ENCODE measurements around the gene C19orf67.

DNA sequence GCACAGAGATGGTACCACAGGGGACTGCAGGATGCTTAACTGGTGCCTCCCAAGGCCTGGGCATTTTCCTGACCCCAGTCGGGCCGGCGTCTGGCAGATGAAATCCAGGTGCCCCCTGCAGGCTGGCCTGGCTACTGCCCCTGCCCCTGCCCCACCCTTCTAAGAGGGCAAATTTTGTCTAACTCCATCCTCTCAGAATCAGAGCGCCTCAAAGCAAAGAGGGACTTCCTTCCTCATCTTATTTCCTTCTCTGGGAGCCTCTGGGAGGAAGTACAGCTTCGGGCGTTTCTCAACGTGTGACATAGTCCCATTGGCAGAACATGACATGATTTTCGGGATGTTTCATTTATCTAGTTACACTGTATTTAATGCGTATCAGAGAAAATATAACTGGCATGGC, 29.3 kb upstream of the C19orf67 start:
- TF ChIP-seq, protein P1, sequence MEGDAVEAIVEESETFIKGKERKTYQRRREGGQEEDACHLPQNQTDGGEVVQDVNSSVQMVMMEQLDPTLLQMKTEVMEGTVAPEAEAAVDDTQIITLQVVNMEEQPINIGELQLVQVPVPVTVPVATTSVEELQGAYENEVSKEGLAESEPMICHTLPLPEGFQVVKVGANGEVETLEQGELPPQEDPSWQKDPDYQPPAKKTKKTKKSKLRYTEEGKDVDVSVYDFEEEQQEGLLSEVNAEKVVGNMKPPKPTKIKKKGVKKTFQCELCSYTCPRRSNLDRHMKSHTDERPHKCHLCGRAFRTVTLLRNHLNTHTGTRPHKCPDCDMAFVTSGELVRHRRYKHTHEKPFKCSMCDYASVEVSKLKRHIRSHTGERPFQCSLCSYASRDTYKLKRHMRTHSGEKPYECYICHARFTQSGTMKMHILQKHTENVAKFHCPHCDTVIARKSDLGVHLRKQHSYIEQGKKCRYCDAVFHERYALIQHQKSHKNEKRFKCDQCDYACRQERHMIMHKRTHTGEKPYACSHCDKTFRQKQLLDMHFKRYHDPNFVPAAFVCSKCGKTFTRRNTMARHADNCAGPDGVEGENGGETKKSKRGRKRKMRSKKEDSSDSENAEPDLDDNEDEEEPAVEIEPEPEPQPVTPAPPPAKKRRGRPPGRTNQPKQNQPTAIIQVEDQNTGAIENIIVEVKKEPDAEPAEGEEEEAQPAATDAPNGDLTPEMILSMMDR (IDR thresholded peaks at IDR 0.05) = peak; percentile 79
- TF ChIP-seq TCF7L2 (IDR thresholded peaks at IDR 0.05; ENCODE audit: low read depth, low read length) (no peak), POLR2AphosphoS5 (IDR thresholded peaks at IDR 0.05; ENCODE audit: low read depth, low read length) (no peak), SIN3A (IDR thresholded peaks at IDR 0.05; ENCODE audit: borderline replicate concordance, insufficient read depth, low read depth, low read length) (no peak)
- TF ChIP-seq, protein P2, sequence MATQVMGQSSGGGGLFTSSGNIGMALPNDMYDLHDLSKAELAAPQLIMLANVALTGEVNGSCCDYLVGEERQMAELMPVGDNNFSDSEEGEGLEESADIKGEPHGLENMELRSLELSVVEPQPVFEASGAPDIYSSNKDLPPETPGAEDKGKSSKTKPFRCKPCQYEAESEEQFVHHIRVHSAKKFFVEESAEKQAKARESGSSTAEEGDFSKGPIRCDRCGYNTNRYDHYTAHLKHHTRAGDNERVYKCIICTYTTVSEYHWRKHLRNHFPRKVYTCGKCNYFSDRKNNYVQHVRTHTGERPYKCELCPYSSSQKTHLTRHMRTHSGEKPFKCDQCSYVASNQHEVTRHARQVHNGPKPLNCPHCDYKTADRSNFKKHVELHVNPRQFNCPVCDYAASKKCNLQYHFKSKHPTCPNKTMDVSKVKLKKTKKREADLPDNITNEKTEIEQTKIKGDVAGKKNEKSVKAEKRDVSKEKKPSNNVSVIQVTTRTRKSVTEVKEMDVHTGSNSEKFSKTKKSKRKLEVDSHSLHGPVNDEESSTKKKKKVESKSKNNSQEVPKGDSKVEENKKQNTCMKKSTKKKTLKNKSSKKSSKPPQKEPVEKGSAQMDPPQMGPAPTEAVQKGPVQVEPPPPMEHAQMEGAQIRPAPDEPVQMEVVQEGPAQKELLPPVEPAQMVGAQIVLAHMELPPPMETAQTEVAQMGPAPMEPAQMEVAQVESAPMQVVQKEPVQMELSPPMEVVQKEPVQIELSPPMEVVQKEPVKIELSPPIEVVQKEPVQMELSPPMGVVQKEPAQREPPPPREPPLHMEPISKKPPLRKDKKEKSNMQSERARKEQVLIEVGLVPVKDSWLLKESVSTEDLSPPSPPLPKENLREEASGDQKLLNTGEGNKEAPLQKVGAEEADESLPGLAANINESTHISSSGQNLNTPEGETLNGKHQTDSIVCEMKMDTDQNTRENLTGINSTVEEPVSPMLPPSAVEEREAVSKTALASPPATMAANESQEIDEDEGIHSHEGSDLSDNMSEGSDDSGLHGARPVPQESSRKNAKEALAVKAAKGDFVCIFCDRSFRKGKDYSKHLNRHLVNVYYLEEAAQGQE (IDR thresholded peaks at IDR 0.05; ENCODE audit: insufficient read depth in 1 of 2, low read depth in 2 of 2, low read length in 1 of 2) = no peak

All from Panc1 (cell line).